ENCODE results near the gene MRPL38.
"Not testable (repeated sequence)": the region's sequence is repeated elsewhere in the genome, so short reads cannot be mapped to it uniquely, and the experiment has no call there.

MRPL38 gene

DNA sequence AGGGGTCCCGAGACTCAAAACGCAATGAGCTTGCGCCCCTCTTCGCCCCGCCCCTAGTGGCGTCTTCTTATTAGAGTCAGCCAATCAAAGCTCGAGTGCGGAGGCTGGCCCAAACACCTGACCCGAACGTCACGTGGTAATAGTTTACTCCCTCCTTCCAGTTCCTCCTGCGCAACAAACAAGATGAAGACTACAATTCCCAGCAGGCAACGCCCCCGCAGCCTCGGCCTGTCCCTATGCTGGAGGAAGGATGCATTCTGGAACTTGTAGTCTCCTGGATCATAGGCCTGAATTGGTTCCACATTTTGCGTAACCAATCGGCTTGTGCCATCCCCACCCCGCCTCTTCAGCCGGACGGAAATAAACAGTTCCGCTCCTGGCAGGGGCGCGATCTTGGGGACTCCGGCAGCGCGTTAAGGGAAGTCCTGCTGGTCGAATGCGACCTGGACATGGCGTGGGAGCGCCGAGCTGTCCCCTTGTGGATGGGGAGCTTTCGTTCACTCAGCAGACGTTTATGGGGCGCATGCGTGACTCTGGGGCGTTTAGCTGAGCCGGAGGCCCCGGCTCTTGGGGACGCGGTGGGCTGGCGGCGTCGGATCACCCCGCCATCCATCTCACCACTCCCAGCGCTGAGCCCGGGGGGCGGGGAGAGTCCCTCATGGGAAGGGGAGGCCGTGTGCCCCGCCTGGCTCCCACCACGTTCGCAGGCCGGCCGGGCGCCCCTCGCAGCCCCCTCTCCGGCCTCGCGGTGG, 49.2 kb downstream of the MRPL38 start, which contains the start of gene WBP2:
TSS of gene WBP2 (minus strand) at position 26 of the 752 bp plus-strand sequence. CDS start 38 bp downstream, outside the sequence.
- in situ Hi-C loops (cut with HindIII; ENCODE audit: low sequenced_read_pairs) = no loop called here

DNA sequence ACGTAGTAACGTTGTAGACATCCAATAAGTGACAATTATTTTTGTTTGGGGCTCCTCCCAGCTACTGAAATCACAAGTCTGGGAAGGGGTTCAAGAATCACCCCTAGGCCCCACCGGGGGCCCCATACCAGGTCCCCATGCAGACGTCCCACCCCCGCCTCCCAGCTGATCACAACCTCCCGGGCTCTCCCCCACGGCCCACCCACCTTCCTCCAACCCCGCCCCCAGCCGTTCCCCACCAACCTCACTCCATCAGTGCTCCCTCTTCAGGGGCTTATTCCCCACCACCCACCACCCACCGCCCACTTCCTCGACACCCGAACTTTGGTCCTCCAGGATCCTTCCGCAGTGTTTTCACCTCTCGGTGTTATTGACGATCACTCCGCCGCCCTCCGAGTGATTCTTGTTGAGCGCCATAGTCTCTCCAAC, 49.8 kb downstream of the MRPL38 start:
- in situ Hi-C loops (cut with HindIII; ENCODE audit: low sequenced_read_pairs) = no loop called here

DNA sequence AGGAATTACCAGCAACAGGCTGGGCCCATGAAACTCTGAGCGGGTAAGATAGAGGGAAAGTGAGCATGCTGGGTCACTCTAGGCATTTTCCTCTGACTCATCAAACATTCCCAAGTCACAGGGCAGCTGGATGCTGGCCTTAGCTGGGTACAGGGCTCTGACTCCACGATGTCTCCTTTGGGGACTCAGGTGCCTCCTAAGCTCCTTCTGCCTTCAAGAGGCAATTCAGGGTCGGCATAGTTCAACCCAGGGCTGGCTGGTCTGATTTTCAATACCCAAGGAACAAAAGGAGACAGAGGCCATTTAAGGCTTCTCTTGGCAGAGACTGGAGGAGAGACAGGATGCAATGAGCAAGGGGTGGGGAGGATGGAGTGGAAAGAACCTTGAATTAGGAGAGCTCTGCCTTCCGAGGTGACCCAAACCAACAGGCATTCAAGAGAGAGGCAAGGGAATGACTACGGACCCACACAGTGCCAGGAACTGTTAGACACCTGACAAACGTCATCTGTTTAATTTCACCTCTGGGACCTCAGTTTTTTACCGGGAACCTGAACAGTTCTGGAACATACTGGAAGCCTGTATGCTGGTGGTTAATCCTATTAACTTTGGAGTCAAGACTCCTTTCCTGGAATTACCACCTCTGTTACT, 50.5 kb downstream of the MRPL38 start:
- in situ Hi-C loops (cut with HindIII; ENCODE audit: low sequenced_read_pairs) = no loop called here

DNA sequence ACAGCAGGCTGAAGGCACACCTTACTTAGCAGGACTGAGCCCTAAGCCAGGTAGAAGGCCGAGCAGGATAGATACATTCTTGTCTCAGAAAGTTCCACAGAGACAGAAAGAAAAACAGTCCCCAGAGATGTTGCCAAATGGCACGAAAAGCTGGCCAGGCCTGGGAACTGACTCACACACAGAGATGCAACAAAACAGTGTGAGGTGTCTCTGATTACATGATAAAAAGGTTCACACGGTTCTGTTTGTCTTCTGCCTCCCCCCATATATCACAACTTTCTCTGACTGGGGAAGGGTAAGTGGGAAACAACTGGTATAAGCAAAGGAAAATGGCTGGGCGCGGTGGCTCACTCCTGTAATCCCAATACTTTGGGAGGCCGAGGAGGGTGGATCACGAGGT, 51.3 kb downstream of the MRPL38 start:
- in situ Hi-C loops (cut with HindIII; ENCODE audit: low sequenced_read_pairs) = no loop called here

DNA sequence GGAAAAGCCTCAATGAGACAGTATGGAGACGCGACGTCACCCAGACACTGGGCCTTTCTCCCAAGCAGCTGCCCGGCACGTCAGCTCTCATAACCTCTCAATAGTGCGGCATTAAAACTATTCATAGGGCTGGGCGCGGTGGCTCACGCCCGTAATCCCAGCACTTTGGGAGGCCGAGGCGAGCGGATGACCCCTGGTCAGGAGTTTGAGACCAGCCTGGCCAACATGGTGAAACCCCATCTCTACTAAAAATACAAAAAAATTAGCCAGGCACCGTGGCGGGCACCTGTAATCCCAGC, 53.0 kb downstream of the MRPL38 start:
- in situ Hi-C loops (cut with HindIII; ENCODE audit: low sequenced_read_pairs) = not testable (repeated sequence)

DNA sequence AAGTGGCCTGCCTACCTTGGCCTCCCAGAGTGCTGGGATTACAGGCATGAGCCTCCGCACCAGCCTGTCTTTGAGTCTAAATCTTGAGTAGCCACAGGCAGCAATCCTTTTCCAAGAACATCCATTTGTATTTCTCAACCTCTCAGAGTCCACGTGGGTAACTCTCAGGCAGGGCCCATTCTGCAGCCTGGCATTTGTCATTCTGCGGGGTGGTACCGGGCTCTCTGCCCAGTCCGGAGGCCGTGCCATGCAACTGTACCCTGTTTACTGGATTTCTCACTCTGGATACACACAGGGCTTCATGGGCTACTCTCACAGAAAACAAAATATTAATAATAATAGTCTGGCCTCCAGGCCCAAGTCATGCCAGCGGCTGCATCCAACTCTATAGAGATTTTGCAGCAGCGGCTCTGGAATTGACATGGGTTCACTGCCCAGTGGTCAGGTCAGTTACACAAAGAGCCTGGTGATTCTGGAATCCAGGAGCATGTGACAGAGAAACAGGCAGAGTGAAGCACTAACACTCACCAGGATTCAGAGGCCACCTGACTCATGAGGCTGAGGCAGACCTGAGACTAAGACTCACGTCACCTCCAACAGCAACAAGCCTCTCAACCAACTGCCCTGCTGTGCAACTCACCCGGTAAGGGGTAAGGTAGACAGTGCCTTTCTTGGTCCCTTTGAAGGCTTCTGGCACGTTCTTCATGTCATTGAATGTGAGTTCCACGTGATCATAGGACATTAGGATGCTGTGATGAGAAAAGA, 53.6 kb downstream of the MRPL38 start:
- in situ Hi-C loops (cut with HindIII; ENCODE audit: low sequenced_read_pairs) = no loop called here

DNA sequence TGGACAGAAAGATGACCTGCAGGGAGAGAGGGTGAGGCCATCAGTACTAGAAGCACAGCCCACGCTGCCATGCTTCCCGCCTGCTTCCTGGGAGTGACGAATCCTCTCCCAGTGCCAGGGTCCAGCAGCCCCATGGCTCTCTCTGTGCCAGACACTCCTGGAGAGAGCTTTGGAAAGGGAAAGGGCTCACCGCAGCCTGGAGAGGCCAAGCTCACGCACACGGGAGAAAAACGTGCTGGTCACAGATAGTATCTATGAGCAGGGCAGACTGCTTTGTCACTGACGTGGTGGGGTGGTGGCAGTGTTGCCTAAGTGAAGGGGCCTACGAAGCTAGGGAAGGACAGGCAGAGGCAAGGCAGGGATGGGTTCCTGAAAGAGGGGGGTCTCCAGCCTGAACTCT, 55.0 kb downstream of the MRPL38 start:
- in situ Hi-C loops (cut with HindIII; ENCODE audit: low sequenced_read_pairs) = no loop called here

DNA sequence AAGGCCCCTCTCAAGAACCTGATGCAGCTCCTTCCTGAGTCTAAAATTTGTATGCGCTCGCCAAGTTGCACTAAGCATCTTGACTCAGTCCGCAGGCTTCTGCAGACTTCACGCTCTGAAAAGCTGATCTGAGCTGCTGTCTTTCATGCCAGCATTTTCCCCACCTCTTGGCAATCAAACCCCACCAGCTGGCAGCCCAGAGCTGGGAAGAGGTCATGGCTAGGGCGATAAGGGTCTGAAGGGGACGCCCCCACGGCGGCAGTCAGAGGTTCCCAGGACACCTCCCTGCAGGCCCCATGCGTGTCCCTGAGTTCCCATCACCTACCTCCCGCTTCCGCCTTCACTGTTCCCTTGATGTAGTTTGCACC, 55.4 kb downstream of the MRPL38 start:
- in situ Hi-C loops (cut with HindIII; ENCODE audit: low sequenced_read_pairs) = no loop called here
